GM19351 (cell line): Measurements from ENCODE around the gene NR4A1.
"Not testable (repeated sequence)": the region's sequence is repeated elsewhere in the genome, so short reads cannot be mapped to it uniquely, and the experiment has no call there.

Source experiments
- ATAC-seq: cut with Tn5 transposase; IDR thresholded peaks from one replicate; pipeline ENCODE4 v1.9.1; 2021; ENCODE audit warnings: mild to moderate bottlenecking, moderate library complexity; ENCODE audit not compliant: unreplicated experiment

The NR4A1 gene

DNA sequence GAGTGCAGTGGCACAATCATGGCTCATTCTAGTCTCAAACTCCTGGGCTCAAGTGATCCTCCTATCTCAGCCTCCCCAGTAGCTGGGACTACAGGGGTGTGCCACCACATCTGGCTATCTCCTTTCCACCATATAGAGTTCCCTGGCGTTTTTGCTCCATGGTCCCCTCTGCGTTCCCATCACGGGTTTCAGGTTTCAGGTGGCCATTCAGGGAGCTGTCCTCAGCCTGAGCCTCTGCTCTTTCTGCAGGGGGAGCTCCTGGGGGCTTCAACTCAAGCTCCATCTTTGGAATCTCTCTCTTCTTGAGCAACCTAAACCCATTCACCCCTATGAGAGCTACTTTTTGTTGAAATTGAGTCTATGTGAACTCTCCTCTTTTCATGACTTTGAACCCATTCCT lies 39.8 kb downstream of the NR4A1 start:
- ATAC-seq: no peak

- ATAC-seq: no peak
Measured at GRCh38 chr12:52091869-52092268, 40.6 kb downstream of the NR4A1 start.

DNA sequence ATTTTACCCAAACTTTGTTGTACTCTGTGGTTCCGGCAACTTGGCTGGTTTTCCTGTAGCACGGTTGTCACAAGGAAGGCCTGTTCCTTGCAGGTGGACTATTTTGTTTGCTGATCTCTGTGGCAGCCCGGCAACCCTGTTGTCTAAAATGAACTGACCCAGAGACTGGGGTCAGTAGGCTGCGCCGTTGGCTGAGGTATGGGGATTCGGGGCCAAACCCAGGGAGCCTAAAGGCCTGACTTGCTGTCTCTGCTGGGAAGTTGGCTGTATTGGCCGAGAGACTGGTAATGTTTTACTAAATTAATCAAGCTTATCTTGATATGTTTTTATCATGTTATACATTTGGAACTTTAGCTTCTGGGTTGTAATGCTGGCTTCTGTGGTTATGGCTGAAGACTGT lies 42.1 kb downstream of the NR4A1 start:
- ATAC-seq: no peak

- no peak for ATAC-seq
Measured at GRCh38 chr12:52096332-52097044, 45.2 kb downstream of the NR4A1 start.

DNA sequence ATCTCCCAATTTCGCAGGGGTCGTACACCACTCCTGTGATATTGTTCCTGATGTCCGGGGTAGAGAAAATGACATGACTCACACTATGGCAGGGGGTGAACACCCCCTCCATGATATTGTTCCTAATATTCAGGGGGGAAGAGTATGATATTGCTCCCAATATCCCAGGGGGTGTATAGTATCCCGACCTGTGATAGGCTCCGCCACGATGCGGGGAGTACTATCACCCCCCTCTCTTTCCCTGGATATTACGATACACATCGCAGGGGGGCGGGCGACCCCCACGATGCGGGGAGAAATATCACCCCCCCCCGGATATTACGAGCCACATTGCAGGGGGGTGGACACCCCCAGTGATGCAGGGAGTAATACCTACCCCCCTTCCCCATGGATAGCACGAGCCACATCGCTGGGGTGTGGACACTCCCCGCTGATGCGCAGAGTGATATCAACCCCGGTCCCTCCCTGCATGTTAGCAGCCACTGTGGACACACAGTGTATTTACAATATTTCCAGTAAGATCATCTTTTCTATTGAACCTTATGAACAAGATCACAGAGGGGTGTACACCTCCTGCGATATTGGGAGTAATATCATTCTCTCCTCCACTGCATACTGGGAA lies 45.9 kb downstream of the NR4A1 start:
- ATAC-seq: no peak

DNA sequence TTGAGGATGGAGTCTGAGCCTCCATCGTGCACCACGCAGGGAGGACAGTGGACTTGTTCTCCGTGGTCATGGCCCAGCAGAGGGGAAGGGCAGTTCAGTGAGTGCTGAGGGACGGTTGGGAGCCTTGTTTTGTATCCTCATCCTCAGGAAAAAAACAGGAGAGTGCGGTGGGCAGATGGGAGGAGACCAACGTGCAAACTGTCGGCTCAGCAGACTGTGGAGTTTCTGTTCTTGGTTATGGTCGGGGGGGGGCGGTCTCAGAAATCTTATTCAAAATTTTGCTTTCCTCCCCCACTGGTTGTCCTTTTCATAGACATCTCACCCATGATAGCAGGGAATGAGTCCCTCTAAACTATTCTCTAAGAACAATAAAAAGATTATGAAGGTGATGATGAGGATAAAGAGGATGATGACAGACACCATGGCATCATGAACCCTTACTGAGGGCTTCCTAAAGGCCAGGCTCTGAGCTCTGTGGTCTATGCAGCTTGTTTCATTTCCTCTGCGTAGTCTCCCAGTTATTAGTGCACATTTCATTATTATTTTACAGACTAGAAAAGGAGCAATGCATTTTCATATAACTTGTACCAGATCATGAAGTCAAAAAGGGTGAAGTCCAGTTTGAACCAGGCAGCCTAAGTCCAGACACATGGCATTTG lies 53.3 kb downstream of the NR4A1 start:
- not testable (repeated sequence) for ATAC-seq
